Adipocyte (in vitro differentiated cells): ENCODE data around the gene ZNF765.
"Not testable (repeated sequence)": the region's sequence is repeated elsewhere in the genome, so short reads cannot be mapped to it uniquely, and the experiment has no call there.

ENCODE experiments used
- DNase-seq: peaks from one replicate; pipeline ENCODE4 v3.0.0-alpha.2; 2015; ENCODE audit warnings: low read depth
- H3K27me3 ChIP-seq: replicated peaks from 2 replicates; pipeline ENCODE4 v1.7.0; 2013; ENCODE audit warnings: mild to moderate bottlenecking, low read length, moderate library complexity; ENCODE audit not compliant: control insufficient read depth, insufficient read depth
- H3K36me3 ChIP-seq: 2 replicates; pipeline ENCODE4 v1.7.0; 2013; ENCODE audit warnings: low read length, mild to moderate bottlenecking, moderate library complexity; ENCODE audit not compliant: control insufficient read depth, insufficient read depth, severe bottlenecking
- H3K4me1 ChIP-seq: 2 replicates; pipeline ENCODE4 v1.7.0; 2013; ENCODE audit warnings: mild to moderate bottlenecking, low read length, moderate library complexity; ENCODE audit not compliant: control insufficient read depth, insufficient read depth
- H3K4me3 ChIP-seq: 2 replicates; pipeline ENCODE4 v1.7.0; 2013; ENCODE audit warnings: mild to moderate bottlenecking, low read length, moderate library complexity
- H3K9ac ChIP-seq: 2 replicates; pipeline ENCODE4 v1.7.0; 2013; ENCODE audit warnings: mild to moderate bottlenecking, low read length, moderate library complexity
- H3K9me3 ChIP-seq: 2 replicates; pipeline ENCODE4 v1.7.0; 2013; ENCODE audit warnings: mild to moderate bottlenecking, low read length, moderate library complexity; ENCODE audit not compliant: control insufficient read depth

Gene ZNF765

DNA sequence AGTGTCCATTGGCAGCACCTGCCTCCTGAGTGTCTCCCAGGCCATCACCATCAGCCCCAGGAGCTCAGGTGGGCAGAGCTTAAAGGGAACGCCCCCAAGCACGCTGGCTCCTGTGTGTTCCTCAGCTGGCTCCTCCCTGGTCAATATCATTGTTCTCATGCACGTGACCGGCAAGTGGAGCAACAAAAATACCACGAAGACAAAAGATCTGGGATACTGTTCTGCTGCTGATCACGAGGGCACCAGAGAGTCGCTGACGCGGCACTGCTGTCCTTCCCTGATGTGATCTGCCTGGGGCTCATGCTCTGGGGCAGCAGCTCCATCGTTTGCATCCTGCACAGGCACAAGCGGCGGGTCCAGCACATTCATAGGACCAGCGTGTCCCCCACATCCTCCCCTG lies 28.1 kb downstream of the ZNF765 start:
- not testable (repeated sequence) for H3K27me3 ChIP-seq, H3K4me1 ChIP-seq, H3K4me3 ChIP-seq, H3K9ac ChIP-seq, H3K36me3 ChIP-seq, H3K9me3 ChIP-seq
- peak; percentile 4 for DNase-seq

DNA sequence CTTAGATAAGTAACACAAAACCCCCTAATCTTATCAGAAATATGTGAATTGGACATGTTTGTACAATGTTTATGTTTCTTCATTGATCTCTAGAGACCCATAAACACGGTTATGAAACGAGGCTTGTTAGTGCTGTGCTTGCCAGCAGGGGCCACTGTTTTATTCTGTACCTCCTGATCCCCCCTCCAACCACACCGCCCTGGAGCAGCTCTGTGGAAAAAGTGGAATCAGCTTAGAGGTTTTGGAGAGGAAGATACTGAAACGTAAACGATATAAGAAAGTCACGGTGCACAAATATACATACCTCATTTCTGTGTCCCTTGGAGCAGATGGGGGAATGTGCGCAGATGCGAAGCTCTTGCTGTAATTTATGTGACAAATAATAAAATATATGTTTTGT lies 28.7 kb downstream of the ZNF765 start:
- not testable (repeated sequence) for H3K36me3 ChIP-seq, H3K27me3 ChIP-seq, H3K4me3 ChIP-seq, H3K9me3 ChIP-seq, H3K4me1 ChIP-seq
- DNase-seq: peak; percentile 58
- peak overlapping the region; percentile 34 for H3K9ac ChIP-seq

- peak; percentile 75 for DNase-seq
- Histone ChIP-seq H3K36me3 (no peaks in the 10 kb centered on the region), H3K4me3 (no peak overlapping the region), H3K4me1 (peaks cover 5% of the 10 kb centered on the region), H3K27me3 (no peaks in the 10 kb centered on the region), H3K9ac (no peak overlapping the region), H3K9me3 (no peaks in the 10 kb centered on the region)
These were observed 30.1 kb downstream of the ZNF765 start for GRCh38 chr19:53424968-53425597.

- peak within 1 kb of the TSS; percentile 93 for H3K9ac ChIP-seq
- peak within 1 kb of the TSS; percentile 95 for H3K4me3 ChIP-seq
- DNase-seq: peak; percentile 99
- H3K27me3 ChIP-seq: no peaks in the 10 kb centered on the region
- H3K9me3 ChIP-seq: no peaks in the 10 kb centered on the region
- H3K4me1 ChIP-seq: peaks cover 8% of the 10 kb centered on the region
- peaks cover 25% of the 10 kb centered on the region for H3K36me3 ChIP-seq
These were observed 36.6 kb downstream of the ZNF765 start, which contains the start of gene ZNF761 for GRCh38 chr19:53431399-53432087. TSS of gene ZNF761 (plus strand) at chr19:53431984. CDS start at chr19:53447269, 15,285 bp downstream.

DNA sequence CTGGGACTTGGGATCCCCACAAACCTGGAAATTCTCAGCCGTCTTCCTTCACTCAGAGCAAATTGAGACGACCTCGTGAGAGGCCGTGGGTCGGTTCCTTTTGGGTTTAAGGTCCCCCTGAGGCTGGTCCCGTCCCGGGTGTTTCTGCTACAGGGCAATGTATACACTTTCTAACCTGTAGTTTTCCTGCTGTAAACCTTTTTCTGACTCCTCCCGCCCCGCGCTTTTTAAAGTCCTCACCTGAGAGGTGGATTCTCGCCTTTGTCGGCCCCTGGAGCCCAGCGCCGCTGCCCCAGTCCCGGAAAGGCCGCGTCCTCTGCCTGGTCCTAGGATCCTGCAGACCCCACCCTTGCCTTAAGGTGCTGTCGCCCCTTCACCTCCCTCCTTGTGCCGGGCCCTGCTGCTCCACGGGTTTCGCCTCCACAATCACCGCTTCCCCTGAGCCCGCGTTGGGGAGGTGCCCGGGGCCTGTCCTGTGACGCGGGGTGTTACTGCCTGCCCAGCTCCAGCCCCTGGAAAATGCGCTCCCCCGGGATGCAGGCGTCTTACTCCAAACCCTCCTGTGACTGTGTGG lies 37.2 kb downstream of the ZNF765 start:
- Histone ChIP-seq H3K36me3 (peaks cover 25% of the 10 kb centered on the region), H3K27me3 (no peaks in the 10 kb centered on the region), H3K9ac (peak overlapping the region; percentile 93), H3K4me3 (peak overlapping the region; percentile 95), H3K9me3 (no peaks in the 10 kb centered on the region), H3K4me1 (peaks cover 13% of the 10 kb centered on the region)
- peak; percentile 66 for DNase-seq

- DNase-seq, H3K9ac ChIP-seq, H3K27me3 ChIP-seq, H3K4me1 ChIP-seq: not testable (repeated sequence)
- peak overlapping the region; percentile 64 for H3K4me3 ChIP-seq
- peaks cover 85% of the 10 kb centered on the region for H3K36me3 ChIP-seq
- peaks cover 35% of the 10 kb centered on the region for H3K9me3 ChIP-seq
These were observed 48.9 kb downstream of the ZNF765 start for GRCh38 chr19:53443809-53444208.

DNA sequence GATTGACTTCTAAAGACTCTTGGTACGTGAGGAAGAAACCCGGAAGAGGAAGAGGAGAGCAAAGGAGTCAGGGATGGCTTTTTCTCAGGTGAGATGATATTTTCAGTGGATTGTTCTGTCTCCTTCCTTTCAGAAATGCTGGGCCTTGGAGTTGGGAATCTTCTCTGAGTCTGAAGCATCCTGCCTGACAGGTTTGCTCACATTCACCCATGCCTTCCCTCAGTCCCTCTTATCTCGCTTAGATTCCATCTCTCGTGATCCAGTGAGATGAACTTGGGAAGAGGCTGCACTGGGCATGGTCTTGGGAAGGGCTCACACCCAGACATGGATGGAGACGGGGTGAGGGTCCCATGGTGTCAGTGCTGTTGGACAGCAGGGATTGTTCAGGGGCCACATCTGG lies 52.2 kb downstream of the ZNF765 start:
- H3K27me3 ChIP-seq, DNase-seq, H3K4me1 ChIP-seq, H3K9ac ChIP-seq, H3K4me3 ChIP-seq: not testable (repeated sequence)
- Histone ChIP-seq H3K9me3 (peaks cover 53% of the 10 kb centered on the region), H3K36me3 (peaks cover 89% of the 10 kb centered on the region)

GRCh38 chr19:53455828-53456227 lies 60.9 kb downstream of the ZNF765 start:
- no peak for DNase-seq
- peak overlapping the region; percentile 69 for H3K4me3 ChIP-seq
- no peaks in the 10 kb centered on the region for H3K4me1 ChIP-seq
- no peaks in the 10 kb centered on the region for H3K27me3 ChIP-seq
- peaks cover 82% of the 10 kb centered on the region for H3K9me3 ChIP-seq
- peaks cover 72% of the 10 kb centered on the region for H3K36me3 ChIP-seq
- no peak overlapping the region for H3K9ac ChIP-seq

DNA sequence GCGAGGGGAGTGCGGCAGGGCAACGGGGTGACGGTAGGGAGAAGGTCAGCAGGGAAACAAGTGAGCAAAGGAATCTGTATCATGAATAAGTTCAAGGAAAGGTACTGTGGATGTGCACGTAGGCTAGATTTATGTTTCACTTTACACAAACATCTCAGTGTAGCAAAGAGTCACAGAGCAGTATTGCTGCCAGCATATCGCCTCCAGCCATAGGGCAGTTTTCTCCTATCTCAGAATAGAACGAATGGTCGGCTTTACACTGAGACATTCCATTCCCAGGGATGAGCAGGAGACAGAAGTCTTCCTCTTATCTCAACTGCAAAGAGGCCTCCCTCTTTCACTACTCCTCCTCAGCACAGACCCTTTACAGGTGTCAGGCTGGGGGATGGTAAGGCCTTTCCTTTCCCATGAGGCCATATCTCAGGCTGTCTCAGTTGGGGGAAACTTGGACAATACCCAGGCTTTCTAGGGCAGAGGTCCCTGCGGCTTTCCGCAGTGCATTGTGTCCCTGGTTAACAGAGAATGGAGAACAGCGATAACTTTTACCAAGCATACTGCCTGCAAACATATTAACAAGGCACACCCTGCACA lies 65.3 kb downstream of the ZNF765 start:
- not testable (repeated sequence) for H3K27me3 ChIP-seq, H3K4me1 ChIP-seq, H3K4me3 ChIP-seq, H3K9ac ChIP-seq, DNase-seq
- H3K36me3 ChIP-seq: peaks cover 29% of the 10 kb centered on the region
- peaks cover 43% of the 10 kb centered on the region for H3K9me3 ChIP-seq

DNA sequence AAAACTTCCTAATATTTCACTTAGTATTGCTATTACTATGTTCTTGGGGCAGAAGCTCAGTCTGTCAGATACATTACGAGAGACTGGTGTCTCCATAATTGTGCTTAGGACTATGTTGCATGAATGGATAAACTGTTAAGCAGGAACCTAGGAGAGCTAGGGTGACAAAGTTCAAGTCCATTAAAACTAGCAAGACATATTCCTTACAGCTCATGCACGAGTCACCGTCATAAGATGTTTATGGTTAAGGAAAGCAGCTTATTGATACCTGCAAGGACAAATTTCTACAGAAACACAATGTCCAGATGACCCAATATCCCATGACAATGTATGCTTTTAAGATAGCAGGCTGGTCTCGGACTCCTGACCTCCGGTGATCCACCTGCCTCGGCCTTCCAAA lies 66.9 kb downstream of the ZNF765 start:
- Histone ChIP-seq H3K4me1 (no peaks in the 10 kb centered on the region), H3K27me3 (no peaks in the 10 kb centered on the region), H3K4me3 (no peak overlapping the region), H3K36me3 (peaks cover 12% of the 10 kb centered on the region), H3K9ac (no peak overlapping the region), H3K9me3 (peaks cover 26% of the 10 kb centered on the region)
- DNase-seq: no peak

DNA sequence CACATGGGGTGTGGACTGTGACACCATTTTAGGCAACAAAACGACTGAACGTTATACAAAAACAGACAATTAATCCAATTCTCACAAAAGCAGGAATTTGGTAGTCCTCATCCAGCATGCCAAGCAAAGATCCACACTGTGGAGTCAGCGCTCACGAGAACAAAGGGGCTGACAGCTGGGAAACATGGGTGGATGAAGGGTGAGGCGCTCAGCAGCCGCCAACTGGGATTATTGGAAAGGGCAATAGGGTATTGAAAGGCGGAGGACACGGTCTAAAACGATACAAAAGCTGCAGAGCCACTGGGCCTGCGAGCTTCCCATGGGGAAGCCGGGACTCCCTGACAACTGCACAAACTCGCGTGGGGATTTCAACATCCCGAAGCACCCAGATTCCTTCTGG lies 67.9 kb downstream of the ZNF765 start:
- H3K4me3 ChIP-seq: no peak overlapping the region
- peaks cover 17% of the 10 kb centered on the region for H3K9me3 ChIP-seq
- no peaks in the 10 kb centered on the region for H3K4me1 ChIP-seq
- no peaks in the 10 kb centered on the region for H3K27me3 ChIP-seq
- no peak overlapping the region for H3K9ac ChIP-seq
- DNase-seq: no peak
- peaks cover 4% of the 10 kb centered on the region for H3K36me3 ChIP-seq
